AG04450 (cell line): ENCODE measurements around the gene RXRG. TPM values are rescaled to one million over a fixed set of nuclear protein-coding genes. Genes with fewer than 3 reads are reported as not detected.

Experiments
- CTCF ChIA-PET: fragments of 300-600, 350-600 bp; formaldehyde crosslinking; extraction: SDS; loops from one replicate; lab custom pipeline; 2022; ENCODE audit warnings: antibody characterized with exemption, inconsistent platforms; lab: Charles Lee
- POLR2A ChIA-PET: fragments of 350-600 bp; formaldehyde crosslinking; extraction: SDS; loops from one replicate; lab custom pipeline; 2021; ENCODE audit warnings: antibody characterized with exemption, inconsistent platforms; lab: Yijun Ruan, JAX
- DNase-seq: peaks from one replicate; pipeline ENCODE4 v3.0.0-alpha.2; 2011; ENCODE audit warnings: low read depth, low spot score
- H3K27ac ChIP-seq: one replicate; pipeline ENCODE4 v1.5.1; 2012; ENCODE audit warnings: low read depth, low read length, control low read depth
- H3K27me3 ChIP-seq: one replicate; pipeline ENCODE4 v1.6.0; 2012; ENCODE audit warnings: low read length; ENCODE audit not compliant: control insufficient read depth, insufficient read depth
- H3K4me3 ChIP-seq: 2 replicates; pipeline ENCODE4 v1.5.1; 2011; ENCODE audit warnings: mild to moderate bottlenecking, low read depth, low read length, control low read depth
- H3K9me3 ChIP-seq: 2 replicates; pipeline ENCODE4 v1.5.1; 2012; ENCODE audit warnings: low read length; ENCODE audit not compliant: control insufficient read depth, insufficient read depth
- polyA plus RNA-seq: library from polyadenylated mRNA; depleted of rRNA; stranded (reverse); fragments of >200 nt; gene quantifications from 2 replicates; pipeline ENCODE4 v1.2.3, GENCODE V29; 2011
- TF ChIP-seq, protein P1 (sequence below): IDR thresholded peaks from 2 replicates; pipeline ENCODE4 v1.5.1; 2011; ENCODE audit warnings: low read depth, low read length, control low read depth, inconsistent platforms

RXRG gene
- polyA plus RNA-seq, 1 experiment = not detected

DNA sequence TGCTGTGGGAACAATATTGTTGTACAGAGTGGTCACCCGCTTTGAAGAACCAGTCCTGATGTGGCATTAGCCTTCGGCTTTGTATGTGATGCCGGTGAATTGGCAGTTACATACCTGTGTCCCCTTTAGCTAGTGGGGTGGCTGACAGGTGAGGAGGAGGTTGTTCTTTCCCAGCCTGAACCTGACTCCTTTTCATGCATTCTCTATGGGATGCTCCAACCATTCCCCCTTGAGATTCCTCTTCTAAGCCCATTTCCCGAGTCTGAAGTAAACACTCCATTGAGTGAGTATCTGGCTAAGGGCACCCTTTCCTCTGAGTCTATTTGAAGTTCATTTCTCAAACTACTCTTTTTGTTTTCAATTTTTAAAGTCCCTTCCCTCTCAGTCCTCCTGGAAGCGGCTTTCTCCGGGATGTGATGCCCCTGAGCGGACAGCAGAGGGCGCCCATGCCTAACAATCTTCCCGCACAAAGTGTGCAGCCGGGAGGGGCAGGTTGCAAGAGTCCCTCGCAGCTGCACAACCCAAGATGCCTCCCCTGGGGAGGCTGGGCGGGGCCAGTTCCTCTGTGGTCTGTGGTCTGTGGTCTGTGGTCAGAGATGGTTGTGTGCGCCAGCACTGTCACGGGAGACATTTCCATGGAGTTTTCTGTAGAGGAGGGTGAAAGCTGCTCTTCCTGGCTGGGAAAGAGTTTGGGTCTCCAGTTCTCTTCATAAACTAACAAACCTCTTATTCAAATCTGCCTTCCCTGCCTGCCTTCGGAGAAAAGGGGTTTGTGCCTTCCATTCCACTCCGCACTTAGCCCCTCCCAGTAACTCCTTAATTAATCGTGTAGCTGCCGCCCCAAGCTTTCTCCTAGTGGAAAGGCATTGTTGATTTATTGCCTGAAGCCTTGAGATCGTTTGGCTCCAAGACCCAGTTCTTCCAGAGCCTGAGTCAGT, 52.0 kb downstream of the RXRG start:
- POLR2A ChIA-PET = interaction anchor here (1.0 kb wide), 1 partner anchor 205 kb away, joined by 3 read pairs; no protein-coding TSS in a partner anchor
- CTCF ChIA-PET = interaction anchor here (0.6 to 6.2 kb wide), 22 partner anchors 7 to 207 kb away, joined by 3 to 223 read pairs (median 6); no protein-coding TSS in a partner anchor
- H3K4me3 ChIP-seq = no peak overlapping the region
- H3K27me3 ChIP-seq = peaks cover 17% of the 10 kb centered on the region
- TF ChIP-seq, protein P1, sequence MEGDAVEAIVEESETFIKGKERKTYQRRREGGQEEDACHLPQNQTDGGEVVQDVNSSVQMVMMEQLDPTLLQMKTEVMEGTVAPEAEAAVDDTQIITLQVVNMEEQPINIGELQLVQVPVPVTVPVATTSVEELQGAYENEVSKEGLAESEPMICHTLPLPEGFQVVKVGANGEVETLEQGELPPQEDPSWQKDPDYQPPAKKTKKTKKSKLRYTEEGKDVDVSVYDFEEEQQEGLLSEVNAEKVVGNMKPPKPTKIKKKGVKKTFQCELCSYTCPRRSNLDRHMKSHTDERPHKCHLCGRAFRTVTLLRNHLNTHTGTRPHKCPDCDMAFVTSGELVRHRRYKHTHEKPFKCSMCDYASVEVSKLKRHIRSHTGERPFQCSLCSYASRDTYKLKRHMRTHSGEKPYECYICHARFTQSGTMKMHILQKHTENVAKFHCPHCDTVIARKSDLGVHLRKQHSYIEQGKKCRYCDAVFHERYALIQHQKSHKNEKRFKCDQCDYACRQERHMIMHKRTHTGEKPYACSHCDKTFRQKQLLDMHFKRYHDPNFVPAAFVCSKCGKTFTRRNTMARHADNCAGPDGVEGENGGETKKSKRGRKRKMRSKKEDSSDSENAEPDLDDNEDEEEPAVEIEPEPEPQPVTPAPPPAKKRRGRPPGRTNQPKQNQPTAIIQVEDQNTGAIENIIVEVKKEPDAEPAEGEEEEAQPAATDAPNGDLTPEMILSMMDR = peak; percentile 95
- DNase-seq = peak; percentile 72
- H3K27ac ChIP-seq = no peak overlapping the region
- H3K9me3 ChIP-seq = no peaks in the 10 kb centered on the region

DNA sequence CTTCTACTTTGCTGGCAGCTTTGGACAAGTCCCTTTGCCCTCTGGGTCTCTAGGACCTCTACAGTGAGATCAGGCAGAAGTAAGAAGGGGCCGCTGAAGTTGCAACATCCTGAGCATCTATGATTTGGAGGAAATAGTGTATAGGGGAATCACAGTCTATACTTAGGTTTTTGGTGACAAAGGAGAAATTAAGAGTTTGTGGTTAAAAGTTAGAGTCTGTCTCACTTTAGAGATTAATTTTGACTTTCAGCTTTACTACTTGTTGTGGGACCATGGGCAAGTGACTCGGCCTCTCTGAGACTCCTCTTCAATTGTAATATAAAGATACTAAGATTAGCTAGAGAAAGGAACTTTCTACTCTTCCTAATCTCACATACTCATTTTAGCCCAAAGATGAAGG, 55.3 kb downstream of the RXRG start:
- H3K27me3 ChIP-seq = peaks cover 11% of the 10 kb centered on the region
- H3K9me3 ChIP-seq = no peaks in the 10 kb centered on the region
- H3K4me3 ChIP-seq = no peak overlapping the region
- ChIA-PET CTCF (interaction anchor here (2.4 kb wide), 1 partner anchor 203 kb away, joined by 12 read pairs; no protein-coding TSS in a partner anchor), POLR2A (no interaction called here)
- H3K27ac ChIP-seq = no peak overlapping the region
- TF ChIP-seq, protein P1 = no peak
- no peak for DNase-seq

DNA sequence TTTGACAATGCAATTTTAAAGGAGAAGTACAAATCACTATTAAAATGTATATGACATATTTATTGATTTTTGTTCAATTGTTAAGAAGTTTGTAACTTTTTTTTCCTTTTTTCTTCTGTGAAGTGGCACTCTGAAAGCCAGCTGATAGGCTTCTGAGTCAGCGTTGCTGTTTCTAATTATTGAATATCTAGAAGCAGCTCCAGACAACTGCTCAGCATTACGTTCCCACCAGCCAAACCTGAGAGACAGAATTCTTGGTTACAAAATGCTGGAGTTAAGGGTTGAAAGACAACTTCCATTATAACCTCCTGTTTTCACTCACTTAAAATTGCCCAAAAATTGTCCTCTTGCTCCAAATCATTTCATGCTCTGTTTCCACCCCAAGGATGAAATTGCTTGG, 57.0 kb downstream of the RXRG start:
- POLR2A ChIA-PET = no interaction called here

DNA sequence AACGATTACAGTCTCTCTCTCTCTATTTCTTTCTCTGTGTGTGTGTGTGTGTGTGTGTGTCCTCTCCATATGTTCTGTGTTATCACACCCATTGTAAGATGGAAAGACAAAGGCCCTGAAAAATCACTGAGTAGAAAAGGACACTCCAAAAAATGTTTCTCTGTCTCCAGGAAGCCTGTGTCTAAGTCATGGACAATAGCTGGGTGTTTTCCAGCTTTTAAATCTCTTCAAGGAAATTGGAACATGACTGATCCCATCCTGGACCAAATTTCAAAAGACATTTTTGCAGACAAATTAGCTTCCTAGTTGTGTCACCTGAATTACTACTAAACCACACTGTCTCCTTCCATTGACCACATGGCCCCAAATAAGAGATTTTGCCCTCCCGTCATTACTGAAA, 57.4 kb downstream of the RXRG start:
- H3K27me3 ChIP-seq = peaks cover 11% of the 10 kb centered on the region
- DNase-seq = no peak

More for the DNA sequence above, 57.0 kb downstream of the RXRG start:
- no peak for DNase-seq
- Histone ChIP-seq H3K4me3 (no peak overlapping the region), H3K27me3 (peaks cover 11% of the 10 kb centered on the region), H3K9me3 (no peaks in the 10 kb centered on the region), H3K27ac (no peak overlapping the region)
- CTCF ChIA-PET = interaction anchor here (1.4 kb wide), 1 partner anchor 21 kb away, joined by 7 read pairs; no protein-coding TSS in a partner anchor
- TF ChIP-seq, protein P1 = no peak

More for the DNA sequence above, 57.4 kb downstream of the RXRG start:
- CTCF ChIA-PET = interaction anchor here (1.4 kb wide), 1 partner anchor 20 kb away, joined by 7 read pairs; no protein-coding TSS in a partner anchor
- H3K4me3 ChIP-seq = no peak overlapping the region
- no peaks in the 10 kb centered on the region for H3K9me3 ChIP-seq
- POLR2A ChIA-PET = no interaction called here
- no peak overlapping the region for H3K27ac ChIP-seq
- TF ChIP-seq, protein P1 = no peak
